ENCODE results near the gene SEMA5B. TPM values are rescaled to one million over a fixed set of nuclear protein-coding genes. Genes with fewer than 3 reads are reported as not detected.

Gene SEMA5B
- total RNA-seq, 1 donor from 2014 or later: not detected

- no peak for DNase-seq (ENCODE audit: low spot score)
- no peaks in the 10 kb centered on the region for H3K9me3 Mint-ChIP-seq
- no peak overlapping the region for H3K27ac Mint-ChIP-seq
- no peak overlapping the region for H3K4me3 Mint-ChIP-seq (ENCODE audit: low read depth)
- no peaks in the 10 kb centered on the region for H3K4me1 Mint-ChIP-seq (ENCODE audit: low read depth)
- H3K36me3 Mint-ChIP-seq (ENCODE audit: low read depth): no peaks in the 10 kb centered on the region
- intact Hi-C loops (cut with micrococcal nuclease): no loop called here
- H3K27me3 Mint-ChIP-seq (ENCODE audit: low read depth): peaks cover 27% of the 10 kb centered on the region
Observed at GRCh38 chr3:122993124-122993978, 34.2 kb downstream of the SEMA5B start.

DNA sequence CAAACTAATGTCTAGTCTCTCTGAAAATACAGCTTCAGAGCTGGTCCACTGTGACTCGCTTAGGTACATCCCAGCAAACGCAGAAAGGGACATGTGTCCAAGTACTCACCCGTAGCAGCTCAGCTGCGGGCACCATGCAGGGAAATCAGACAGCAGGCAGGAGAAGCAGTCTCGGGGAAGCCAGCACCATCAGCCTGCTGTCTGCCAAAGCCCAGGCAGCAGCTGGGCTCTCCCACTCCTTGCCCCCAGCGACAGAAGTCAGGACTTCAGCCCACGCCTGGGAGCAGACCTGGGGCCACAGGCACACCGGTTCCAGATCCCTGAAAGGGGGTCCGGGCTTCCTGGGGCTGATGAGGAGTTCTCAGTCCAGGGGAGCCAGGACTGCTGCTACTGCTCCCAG lies 34.9 kb downstream of the SEMA5B start:
- intact Hi-C loops (cut with micrococcal nuclease): no loop called here
- DNase-seq (ENCODE audit: low spot score): no peak
- H3K4me3 Mint-ChIP-seq (ENCODE audit: low read depth): no peak overlapping the region
- no peaks in the 10 kb centered on the region for H3K4me1 Mint-ChIP-seq (ENCODE audit: low read depth)
- peaks cover 33% of the 10 kb centered on the region for H3K27me3 Mint-ChIP-seq (ENCODE audit: low read depth)
- H3K36me3 Mint-ChIP-seq (ENCODE audit: low read depth): no peaks in the 10 kb centered on the region
- H3K27ac Mint-ChIP-seq: no peak overlapping the region
- no peaks in the 10 kb centered on the region for H3K9me3 Mint-ChIP-seq

DNA sequence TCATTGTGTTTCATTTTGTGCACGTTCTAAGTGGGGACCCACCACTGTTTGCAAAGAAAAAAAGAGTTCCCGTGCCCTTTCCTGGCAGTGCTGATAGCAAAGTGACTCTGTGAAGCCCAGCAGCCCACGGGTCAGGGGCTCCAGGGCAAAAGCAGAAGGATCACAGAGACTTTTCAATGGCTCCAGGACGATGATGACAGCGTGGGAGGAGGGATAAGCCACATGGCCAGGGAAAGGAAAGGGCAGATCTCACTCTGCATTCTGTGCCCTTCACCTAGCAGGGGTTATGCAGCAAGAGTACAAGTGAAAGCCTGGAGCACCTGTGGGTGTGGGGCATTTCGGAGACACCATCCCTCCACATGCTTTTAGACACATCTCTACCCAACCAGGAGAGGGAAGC lies 35.4 kb downstream of the SEMA5B start:
- no peaks in the 10 kb centered on the region for H3K4me1 Mint-ChIP-seq (ENCODE audit: low read depth)
- H3K27ac Mint-ChIP-seq: no peak overlapping the region
- no peak overlapping the region for H3K4me3 Mint-ChIP-seq (ENCODE audit: low read depth)
- no peaks in the 10 kb centered on the region for H3K9me3 Mint-ChIP-seq
- intact Hi-C loops (cut with micrococcal nuclease): no loop called here
- H3K27me3 Mint-ChIP-seq (ENCODE audit: low read depth): peaks cover 36% of the 10 kb centered on the region
- no peaks in the 10 kb centered on the region for H3K36me3 Mint-ChIP-seq (ENCODE audit: low read depth)
- no peak for DNase-seq (ENCODE audit: low spot score)

GRCh38 chr3:122991236-122991985 lies 36.2 kb downstream of the SEMA5B start:
- H3K9me3 Mint-ChIP-seq: no peaks in the 10 kb centered on the region
- no peak overlapping the region for H3K27ac Mint-ChIP-seq
- DNase-seq (ENCODE audit: low spot score): no peak
- H3K4me1 Mint-ChIP-seq (ENCODE audit: low read depth): no peaks in the 10 kb centered on the region
- intact Hi-C loops (cut with micrococcal nuclease): no loop called here
- no peaks in the 10 kb centered on the region for H3K36me3 Mint-ChIP-seq (ENCODE audit: low read depth)
- peaks cover 41% of the 10 kb centered on the region for H3K27me3 Mint-ChIP-seq (ENCODE audit: low read depth)
- no peak overlapping the region for H3K4me3 Mint-ChIP-seq (ENCODE audit: low read depth)

- H3K27ac Mint-ChIP-seq: no peak overlapping the region
- DNase-seq (ENCODE audit: low spot score): no peak
- peaks cover 52% of the 10 kb centered on the region for H3K27me3 Mint-ChIP-seq (ENCODE audit: low read depth)
- H3K9me3 Mint-ChIP-seq: no peaks in the 10 kb centered on the region
- H3K4me3 Mint-ChIP-seq (ENCODE audit: low read depth): no peak overlapping the region
- intact Hi-C loops (cut with micrococcal nuclease): no loop called here
- H3K36me3 Mint-ChIP-seq (ENCODE audit: low read depth): no peaks in the 10 kb centered on the region
- H3K4me1 Mint-ChIP-seq (ENCODE audit: low read depth): no peaks in the 10 kb centered on the region
Observed at GRCh38 chr3:122989856-122990575, 37.5 kb downstream of the SEMA5B start.

DNA sequence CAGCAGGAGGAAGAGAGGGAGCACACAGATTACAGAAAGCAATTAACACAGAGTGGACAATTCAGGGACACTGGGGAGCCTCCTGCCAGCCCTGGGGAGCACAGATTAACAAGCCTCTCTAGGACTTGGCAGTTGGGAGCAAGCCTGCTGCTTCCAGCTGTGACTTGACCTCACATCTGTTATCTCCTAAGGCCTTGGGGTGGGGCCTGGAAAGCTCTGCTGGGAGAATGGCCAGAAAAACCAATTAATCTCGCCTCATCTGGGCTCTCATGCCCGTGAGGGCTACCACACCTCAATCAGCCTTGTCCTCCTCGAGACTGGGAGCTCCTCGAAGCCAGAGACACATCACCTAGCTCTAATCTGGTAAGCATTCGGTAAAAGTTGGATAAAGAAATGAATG lies 39.1 kb downstream of the SEMA5B start:
- no peak for DNase-seq (ENCODE audit: low spot score)
- Mint-ChIP-seq H3K4me1 (ENCODE audit: low read depth) (no peaks in the 10 kb centered on the region), H3K9me3 (no peaks in the 10 kb centered on the region), H3K27me3 (ENCODE audit: low read depth) (peaks cover 51% of the 10 kb centered on the region), H3K36me3 (ENCODE audit: low read depth) (no peaks in the 10 kb centered on the region), H3K27ac (no peak overlapping the region), H3K4me3 (ENCODE audit: low read depth) (no peak overlapping the region)
- intact Hi-C loops (cut with micrococcal nuclease): no loop called here

GRCh38 chr3:122987736-122988319 lies 39.7 kb downstream of the SEMA5B start:
- H3K36me3 Mint-ChIP-seq (ENCODE audit: low read depth): no peaks in the 10 kb centered on the region
- no peak for DNase-seq (ENCODE audit: low spot score)
- no peak overlapping the region for H3K27ac Mint-ChIP-seq
- H3K4me3 Mint-ChIP-seq (ENCODE audit: low read depth): no peak overlapping the region
- no peaks in the 10 kb centered on the region for H3K4me1 Mint-ChIP-seq (ENCODE audit: low read depth)
- H3K9me3 Mint-ChIP-seq: no peaks in the 10 kb centered on the region
- peaks cover 51% of the 10 kb centered on the region for H3K27me3 Mint-ChIP-seq (ENCODE audit: low read depth)
- intact Hi-C loops (cut with micrococcal nuclease): no loop called here

DNA sequence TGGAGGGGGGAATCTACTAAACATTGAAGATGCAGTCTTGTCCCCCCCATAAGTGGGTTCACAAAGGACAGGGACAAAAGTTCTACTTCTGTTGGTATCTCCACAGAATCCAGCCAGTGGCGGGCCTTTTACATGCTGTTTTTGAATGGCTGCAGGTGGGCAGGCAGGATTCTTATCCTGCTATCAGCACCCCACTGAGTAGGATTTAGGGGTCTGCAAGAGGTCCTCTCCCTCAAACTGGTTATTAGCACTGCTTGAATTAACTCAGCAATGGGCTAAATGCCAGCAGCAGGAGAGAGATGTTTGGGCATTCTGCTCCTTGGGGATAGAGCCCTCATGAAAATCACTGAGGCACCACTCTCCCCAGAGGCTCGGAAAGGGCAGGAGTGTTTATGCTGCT lies 40.3 kb downstream of the SEMA5B start:
- H3K27ac Mint-ChIP-seq: no peak overlapping the region
- H3K4me1 Mint-ChIP-seq (ENCODE audit: low read depth): no peaks in the 10 kb centered on the region
- peaks cover 52% of the 10 kb centered on the region for H3K27me3 Mint-ChIP-seq (ENCODE audit: low read depth)
- no peak overlapping the region for H3K4me3 Mint-ChIP-seq (ENCODE audit: low read depth)
- no peaks in the 10 kb centered on the region for H3K9me3 Mint-ChIP-seq
- intact Hi-C loops (cut with micrococcal nuclease): no loop called here
- no peaks in the 10 kb centered on the region for H3K36me3 Mint-ChIP-seq (ENCODE audit: low read depth)
- no peak for DNase-seq (ENCODE audit: low spot score)

GRCh38 chr3:122986693-122987179 lies 40.8 kb downstream of the SEMA5B start:
- intact Hi-C loops (cut with micrococcal nuclease): no loop called here
- no peak overlapping the region for H3K27ac Mint-ChIP-seq
- no peak overlapping the region for H3K4me3 Mint-ChIP-seq (ENCODE audit: low read depth)
- no peaks in the 10 kb centered on the region for H3K36me3 Mint-ChIP-seq (ENCODE audit: low read depth)
- DNase-seq (ENCODE audit: low spot score): no peak
- H3K27me3 Mint-ChIP-seq (ENCODE audit: low read depth): peaks cover 52% of the 10 kb centered on the region
- H3K4me1 Mint-ChIP-seq (ENCODE audit: low read depth): no peaks in the 10 kb centered on the region
- no peaks in the 10 kb centered on the region for H3K9me3 Mint-ChIP-seq

DNA sequence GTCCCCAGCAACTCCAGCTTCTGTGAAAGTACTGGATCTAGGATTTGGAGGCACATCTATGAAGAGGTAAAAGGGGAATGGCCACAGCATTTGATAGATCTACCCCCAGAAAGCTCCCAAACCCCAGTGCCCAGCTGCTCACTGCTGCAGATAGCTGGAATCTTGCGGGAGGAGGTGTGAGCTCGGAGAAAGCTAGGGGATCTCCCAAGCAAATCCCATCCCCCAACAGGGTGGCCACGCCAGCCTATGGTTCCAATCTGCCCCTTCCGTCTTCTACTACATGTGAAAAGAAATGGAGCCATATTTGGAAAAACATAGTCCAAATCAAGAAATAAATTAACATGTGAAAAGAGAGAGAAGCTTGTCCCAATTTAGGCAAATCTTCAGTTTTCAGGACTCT lies 42.0 kb downstream of the SEMA5B start:
- peaks cover 46% of the 10 kb centered on the region for H3K27me3 Mint-ChIP-seq (ENCODE audit: low read depth)
- no peaks in the 10 kb centered on the region for H3K9me3 Mint-ChIP-seq

GRCh38 chr3:122984650-122985049 lies 42.9 kb downstream of the SEMA5B start:
- intact Hi-C loops (cut with micrococcal nuclease): no loop called here
- Mint-ChIP-seq H3K4me1 (ENCODE audit: low read depth) (no peaks in the 10 kb centered on the region), H3K27me3 (ENCODE audit: low read depth) (peaks cover 39% of the 10 kb centered on the region), H3K27ac (no peak overlapping the region), H3K9me3 (no peaks in the 10 kb centered on the region), H3K4me3 (ENCODE audit: low read depth) (no peak overlapping the region), H3K36me3 (ENCODE audit: low read depth) (no peaks in the 10 kb centered on the region)
- no peak for DNase-seq (ENCODE audit: low spot score)

More for the DNA sequence above, 42.0 kb downstream of the SEMA5B start:
- Mint-ChIP-seq H3K4me3 (ENCODE audit: low read depth) (no peak overlapping the region), H3K4me1 (ENCODE audit: low read depth) (no peaks in the 10 kb centered on the region), H3K36me3 (ENCODE audit: low read depth) (no peaks in the 10 kb centered on the region), H3K27ac (no peak overlapping the region)
- no peak for DNase-seq (ENCODE audit: low spot score)
- intact Hi-C loops (cut with micrococcal nuclease): no loop called here

- DNase-seq (ENCODE audit: low spot score): no peak
- H3K27me3 Mint-ChIP-seq (ENCODE audit: low read depth): peaks cover 35% of the 10 kb centered on the region
- peaks cover under 1% of the 10 kb centered on the region for H3K4me1 Mint-ChIP-seq (ENCODE audit: low read depth)
- no peaks in the 10 kb centered on the region for H3K9me3 Mint-ChIP-seq
- no peak overlapping the region for H3K27ac Mint-ChIP-seq
- no peaks in the 10 kb centered on the region for H3K36me3 Mint-ChIP-seq (ENCODE audit: low read depth)
- intact Hi-C loops (cut with micrococcal nuclease): no loop called here
- H3K4me3 Mint-ChIP-seq (ENCODE audit: low read depth): no peak overlapping the region
Observed at GRCh38 chr3:122984007-122984406, 43.6 kb downstream of the SEMA5B start.
